ENCODE data around the gene CD55. TPM values are rescaled to one million over a fixed set of nuclear protein-coding genes. Genes with fewer than 3 reads are reported as not detected.

CD55 gene
- total RNA-seq, 1 donor from 2014 or later = 11.0 TPM

DNA sequence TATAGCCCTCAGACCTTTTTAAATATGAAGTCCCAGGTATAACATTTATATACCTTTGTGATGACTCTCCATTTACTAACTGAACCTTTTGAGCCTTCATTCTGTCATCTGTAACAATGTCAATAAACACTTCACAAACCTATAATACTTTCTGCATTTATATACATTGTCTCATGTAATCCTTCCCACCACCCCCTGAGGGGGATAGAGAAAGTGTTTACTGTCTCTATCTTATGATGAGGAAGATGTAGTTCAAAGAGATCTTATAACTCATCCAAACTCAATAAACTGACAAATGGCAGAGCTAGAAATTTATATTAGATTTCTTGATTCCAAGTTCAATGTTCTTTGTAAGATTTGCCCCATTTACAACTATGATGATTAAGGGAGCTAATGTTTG is 84.3 kb downstream of the CD55 start:
- H3K9me3 ChIP-seq (ENCODE audit: control insufficient read depth in 3 of 3, low read length in 3 of 3) = no peaks in the 10 kb centered on the region
- no peaks in the 10 kb centered on the region for H3K4me1 ChIP-seq (ENCODE audit: control insufficient read depth in 3 of 3, insufficient read depth in 3 of 3, low read length in 3 of 3)
- H3K27me3 ChIP-seq (ENCODE audit: control insufficient read depth in 3 of 3, insufficient read depth in 3 of 3, low read length in 3 of 3) = no peaks in the 10 kb centered on the region
- H3K27ac ChIP-seq (ENCODE audit: low read depth, low read length) = no peak overlapping the region
- H3K9ac ChIP-seq (ENCODE audit: low read depth in 1 of 3, low read length in 3 of 3) = no peak overlapping the region
- no peak overlapping the region for H3K4me3 ChIP-seq (ENCODE audit: low read length in 3 of 3)
- H3K36me3 ChIP-seq (ENCODE audit: control insufficient read depth in 3 of 3, insufficient read depth in 3 of 3, low read length in 3 of 3) = no peaks in the 10 kb centered on the region

GRCh38 chr1:207407655-207408260 is 86.3 kb downstream of the CD55 start:
- H3K36me3 ChIP-seq (ENCODE audit: control insufficient read depth in 3 of 3, insufficient read depth in 3 of 3, low read length in 3 of 3) = no peaks in the 10 kb centered on the region
- H3K27ac ChIP-seq (ENCODE audit: low read depth, low read length) = no peak overlapping the region
- no peak overlapping the region for H3K4me3 ChIP-seq (ENCODE audit: low read length in 3 of 3)
- H3K9ac ChIP-seq (ENCODE audit: low read depth in 1 of 3, low read length in 3 of 3) = no peak overlapping the region
- H3K27me3 ChIP-seq (ENCODE audit: control insufficient read depth in 3 of 3, insufficient read depth in 3 of 3, low read length in 3 of 3) = no peaks in the 10 kb centered on the region
- H3K4me1 ChIP-seq (ENCODE audit: control insufficient read depth in 3 of 3, insufficient read depth in 3 of 3, low read length in 3 of 3) = no peaks in the 10 kb centered on the region
- H3K9me3 ChIP-seq (ENCODE audit: control insufficient read depth in 3 of 3, low read length in 3 of 3) = no peaks in the 10 kb centered on the region

Other genes with a start within 250 kb of the CD55 start
- not detected for gene C4BPB, start 232.8 kb upstream of the CD55 start, total RNA-seq
- gene C4BPA, start 217.4 kb upstream of the CD55 start, total RNA-seq = 0.52 TPM
- not detected for gene CR2, start 132.7 kb downstream of the CD55 start, total RNA-seq
- gene CR1, start 174.5 kb downstream of the CD55 start, total RNA-seq = 4.7 TPM

Data from skeletal muscle tissue (tissue), 4 donors.